Hepatic stellate cell (primary cell): ENCODE results near the gene PRUNE2.
"Not testable (repeated sequence)": the region's sequence is repeated elsewhere in the genome, so short reads cannot be mapped to it uniquely, and the experiment has no call there.

Source experiments
- DNase-seq: peaks from one replicate; pipeline ENCODE4 v3.0.0; 2011; ENCODE audit warnings: low spot score

PRUNE2 gene

GRCh38 chr9:76798527-76798926 is 107.4 kb downstream of the PRUNE2 start:
- no peak for DNase-seq

- DNase-seq: no peak
Measured at GRCh38 chr9:76796296-76796695, 109.6 kb downstream of the PRUNE2 start.

DNA sequence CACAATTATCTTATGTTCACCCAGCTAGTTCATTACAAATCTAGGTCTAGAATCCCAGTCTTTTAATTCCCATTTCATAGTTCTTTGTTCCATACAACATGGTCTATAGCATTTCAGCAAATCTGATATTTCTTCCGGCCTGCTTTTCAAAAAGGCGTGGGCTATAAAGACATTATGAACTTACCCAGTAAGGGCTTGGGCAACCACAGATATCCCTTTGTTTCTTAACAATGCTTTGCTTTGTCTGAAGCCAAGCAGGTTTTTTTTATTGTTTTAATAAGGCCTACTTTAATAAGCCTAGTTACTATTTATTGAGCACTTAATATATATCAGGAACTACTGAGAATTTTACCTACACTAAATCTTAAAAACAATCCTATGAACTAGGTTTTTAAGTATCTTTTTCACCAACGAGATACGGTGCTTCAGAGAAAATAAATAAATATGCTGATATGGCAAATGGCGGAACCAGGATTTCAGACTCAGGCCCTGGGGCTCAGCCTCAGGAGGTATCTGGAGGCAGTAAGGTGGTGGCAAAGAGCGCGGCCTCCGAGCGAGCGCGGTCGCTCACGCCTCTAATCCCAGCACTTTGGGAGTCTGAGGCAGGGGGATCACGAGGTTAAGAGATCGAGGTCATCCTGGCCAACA is 112.0 kb downstream of the PRUNE2 start:
- DNase-seq: no peak

- no peak for DNase-seq
Measured at GRCh38 chr9:76789840-76790239, 116.1 kb downstream of the PRUNE2 start.

DNA sequence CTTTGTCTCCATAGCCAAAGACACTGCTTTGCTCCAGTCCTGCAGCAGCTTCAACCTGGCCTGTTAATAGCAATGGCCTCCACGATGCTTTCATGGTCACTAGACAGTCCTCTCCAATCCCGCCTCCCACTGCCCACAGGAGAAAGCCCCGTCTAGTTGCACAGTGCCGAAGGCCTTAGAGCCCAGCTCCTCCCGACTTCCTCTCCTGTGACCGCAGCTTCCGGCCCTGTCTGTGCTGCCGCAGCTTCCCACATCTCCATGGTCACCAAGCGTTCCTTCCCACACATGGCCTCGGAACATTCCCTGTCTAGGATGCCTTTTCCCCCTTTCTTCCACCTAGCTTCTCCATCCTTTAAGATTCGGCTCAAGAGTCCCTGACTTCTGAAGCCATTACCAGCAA is 118.2 kb downstream of the PRUNE2 start:
- no peak for DNase-seq

DNA sequence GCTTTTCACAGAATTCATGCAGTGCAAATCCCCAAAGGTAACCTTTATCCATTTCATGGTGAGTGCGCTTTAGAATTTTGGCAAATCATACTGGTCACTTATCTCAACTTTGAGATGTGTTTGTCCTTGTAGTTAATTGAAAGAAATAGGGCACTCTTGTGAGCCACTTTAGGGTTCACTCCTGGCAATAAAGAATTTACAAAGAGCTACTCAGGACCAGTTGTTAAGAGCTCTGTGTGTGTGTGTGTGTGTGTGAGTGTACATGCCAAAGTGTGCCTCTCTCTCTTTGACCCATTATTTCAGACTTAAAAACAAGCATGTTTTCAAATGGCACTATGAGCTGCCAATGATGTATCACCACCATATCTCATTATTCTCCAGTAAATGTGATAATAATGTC is 120.4 kb downstream of the PRUNE2 start:
- DNase-seq: no peak

- DNase-seq: no peak
Measured at GRCh38 chr9:76784881-76785280, 121.0 kb downstream of the PRUNE2 start.

- no peak for DNase-seq
Measured at GRCh38 chr9:76772686-76773445, 133.0 kb downstream of the PRUNE2 start.

DNA sequence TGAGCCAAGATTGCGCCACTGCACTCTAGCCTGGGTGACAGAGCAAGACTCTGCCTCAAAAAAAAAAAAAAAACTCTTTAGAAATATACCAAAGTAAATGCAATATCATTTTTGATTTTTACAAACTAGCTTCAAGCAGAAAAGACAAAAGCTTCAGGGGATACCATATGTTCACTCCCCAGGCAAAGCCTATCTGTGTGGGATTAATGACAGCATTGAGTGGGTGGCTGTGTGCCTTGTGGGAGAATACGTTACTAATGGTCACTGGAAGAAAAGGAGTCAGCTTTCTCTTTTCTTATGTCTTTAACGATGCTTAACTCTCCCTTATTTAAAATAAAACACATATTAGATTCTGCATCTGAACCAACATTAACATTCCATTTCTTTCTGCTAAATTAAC is 139.8 kb downstream of the PRUNE2 start:
- DNase-seq: no peak

GRCh38 chr9:76764138-76764537 is 141.8 kb downstream of the PRUNE2 start, which contains the start of gene PCA3:
Gene PCA3, plus strand, starts transcription at chr9:76764438.
- DNase-seq: no peak

DNA sequence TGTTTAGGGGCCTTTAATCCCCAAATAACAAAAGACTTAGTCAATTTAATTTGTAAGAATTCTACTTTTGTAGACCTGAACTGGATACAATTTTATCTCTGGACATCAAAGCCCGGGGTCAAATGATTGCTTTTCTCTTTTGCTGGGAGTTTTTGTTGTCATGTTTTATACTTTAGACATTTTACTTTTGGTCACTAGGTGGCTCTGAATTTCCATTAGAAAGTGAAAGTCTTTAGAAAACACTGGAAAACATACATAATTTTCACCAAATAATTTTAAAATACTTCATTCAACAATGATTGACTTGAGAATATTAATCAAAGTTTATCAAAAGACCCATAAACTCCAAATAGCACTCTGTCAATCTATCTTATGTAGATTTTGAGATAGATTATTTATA is 144.5 kb downstream of the PRUNE2 start:
- DNase-seq: peak; percentile 21

- DNase-seq: no peak
Measured at GRCh38 chr9:76759732-76760131, 146.2 kb downstream of the PRUNE2 start.

GRCh38 chr9:76758476-76758875 is 147.4 kb downstream of the PRUNE2 start:
- DNase-seq: no peak

DNA sequence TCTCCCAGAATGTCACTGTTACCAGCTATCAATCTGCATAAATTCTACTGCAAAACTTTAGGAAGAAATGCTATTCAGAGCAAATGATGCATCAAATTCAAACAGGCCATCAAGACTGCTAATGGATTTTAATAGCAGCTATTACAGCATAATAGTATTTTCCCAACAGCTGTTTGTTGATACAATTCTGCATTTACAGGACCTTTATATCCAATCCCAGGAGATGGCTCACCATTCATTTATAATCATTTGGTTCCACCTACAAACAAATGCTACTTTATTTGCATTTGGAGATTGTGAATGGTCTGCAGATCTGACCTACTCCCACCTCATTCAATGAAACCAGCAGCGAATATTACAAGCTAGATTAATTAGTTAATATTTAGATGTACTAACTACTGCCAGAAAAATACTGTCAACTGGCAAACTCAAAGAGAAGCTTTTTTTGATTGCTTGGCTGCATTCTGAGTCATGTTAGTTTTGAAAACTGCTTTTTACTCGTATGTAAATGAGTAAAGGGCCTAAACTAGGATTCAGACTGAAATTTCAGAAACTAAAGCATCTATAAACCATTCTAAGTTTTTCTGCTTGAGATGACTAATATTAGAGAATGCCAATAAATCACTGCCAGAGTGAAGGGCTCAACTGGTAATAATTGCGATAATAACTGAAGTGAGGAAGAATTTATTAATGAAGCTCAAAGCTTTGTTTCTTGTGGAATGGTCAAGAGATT is 148.8 kb downstream of the PRUNE2 start:
- no peak for DNase-seq

DNA sequence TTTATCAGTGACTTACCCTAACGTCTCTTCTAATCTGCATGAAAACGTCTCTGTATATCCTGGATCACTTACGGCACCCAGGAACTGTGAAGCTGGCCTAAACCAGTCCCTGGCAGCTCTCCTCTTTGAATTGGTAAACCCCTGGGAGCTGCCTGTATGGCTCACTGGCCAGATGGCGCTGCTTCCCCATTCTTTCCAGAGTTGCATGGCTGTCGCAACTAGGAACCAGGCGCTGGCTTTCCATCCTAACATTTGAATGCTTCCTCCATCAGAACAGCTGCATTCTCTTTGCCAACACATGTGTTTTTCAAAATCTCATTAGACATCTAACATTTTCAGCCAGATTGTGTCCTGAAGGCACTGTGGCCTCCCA is 149.7 kb downstream of the PRUNE2 start:
- DNase-seq: peak; percentile 34

DNA sequence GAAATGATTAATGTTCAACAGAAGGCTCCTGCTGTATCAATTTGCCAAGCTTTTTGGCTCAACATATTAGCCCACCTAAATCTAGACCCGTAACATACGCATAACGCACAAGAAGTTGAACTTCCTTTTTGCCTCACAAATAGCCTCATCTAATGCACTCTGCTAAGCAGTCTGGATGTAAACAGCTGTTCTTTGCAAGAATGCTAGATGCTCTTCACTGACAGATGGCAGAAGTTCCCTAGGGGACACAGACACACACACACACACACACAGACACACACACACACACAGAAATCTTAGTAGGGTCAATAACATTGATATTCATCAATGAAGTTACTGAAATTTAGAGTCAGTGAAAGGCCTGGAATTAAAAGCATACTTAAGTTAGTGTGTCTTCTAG is 154.9 kb downstream of the PRUNE2 start:
- no peak for DNase-seq

DNA sequence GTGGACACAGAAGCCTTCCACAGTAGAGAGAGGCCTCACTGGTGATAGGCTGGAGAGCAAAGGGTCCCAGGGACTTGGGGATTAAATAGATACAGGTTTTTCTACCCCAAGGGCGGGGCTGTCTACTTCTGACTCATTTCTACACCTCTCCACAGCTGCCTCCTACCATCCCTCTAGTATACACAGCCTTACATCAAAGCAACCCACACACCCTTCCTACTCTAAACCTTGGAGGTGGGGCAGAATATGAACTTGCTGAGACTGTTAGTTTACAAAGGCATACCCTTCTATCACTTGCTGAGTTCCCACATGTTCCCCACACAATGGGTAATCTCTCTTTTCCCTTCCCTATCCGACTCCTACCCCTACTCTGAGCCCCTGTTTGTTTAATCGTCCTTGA is 161.6 kb downstream of the PRUNE2 start:
- no peak for DNase-seq

GRCh38 chr9:76743931-76744330 is 162.0 kb downstream of the PRUNE2 start:
- DNase-seq: no peak

DNA sequence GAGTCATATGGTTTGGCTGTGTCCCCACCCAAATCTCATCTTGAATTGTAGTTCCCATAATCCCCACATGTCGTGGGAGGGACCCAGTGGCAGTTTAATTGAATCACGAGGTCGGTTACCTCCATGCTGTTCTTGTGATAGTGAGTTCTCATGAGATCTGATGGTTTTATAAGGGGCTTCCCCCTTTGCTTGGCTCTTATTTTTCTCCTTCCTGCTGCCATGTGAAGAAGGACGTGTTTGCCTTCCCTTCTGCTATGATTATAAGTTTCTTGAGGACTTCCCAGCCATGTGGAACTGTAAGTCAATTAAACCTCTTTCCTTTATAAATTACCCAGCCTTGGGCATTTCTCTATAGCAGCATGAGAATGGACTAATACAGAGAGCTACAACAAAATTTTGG is 163.0 kb downstream of the PRUNE2 start:
- DNase-seq: not testable (repeated sequence)

GRCh38 chr9:76741524-76741923 is 164.4 kb downstream of the PRUNE2 start:
- no peak for DNase-seq

GRCh38 chr9:76738402-76738801 is 167.5 kb downstream of the PRUNE2 start:
- DNase-seq: no peak

- no peak for DNase-seq
Measured at GRCh38 chr9:76737154-76737902, 168.6 kb downstream of the PRUNE2 start.
